NOMO-1 treated with dmso at 0.1 percent for 144 hours (cell line): Measurements from ENCODE around the gene ADAM11.

Experiments
- DNase-seq: peaks from one replicate; lab custom pipeline; 2025; ENCODE audit not compliant: unreplicated experiment; lab: John Stamatoyannopoulos, UW

The ADAM11 gene

DNA sequence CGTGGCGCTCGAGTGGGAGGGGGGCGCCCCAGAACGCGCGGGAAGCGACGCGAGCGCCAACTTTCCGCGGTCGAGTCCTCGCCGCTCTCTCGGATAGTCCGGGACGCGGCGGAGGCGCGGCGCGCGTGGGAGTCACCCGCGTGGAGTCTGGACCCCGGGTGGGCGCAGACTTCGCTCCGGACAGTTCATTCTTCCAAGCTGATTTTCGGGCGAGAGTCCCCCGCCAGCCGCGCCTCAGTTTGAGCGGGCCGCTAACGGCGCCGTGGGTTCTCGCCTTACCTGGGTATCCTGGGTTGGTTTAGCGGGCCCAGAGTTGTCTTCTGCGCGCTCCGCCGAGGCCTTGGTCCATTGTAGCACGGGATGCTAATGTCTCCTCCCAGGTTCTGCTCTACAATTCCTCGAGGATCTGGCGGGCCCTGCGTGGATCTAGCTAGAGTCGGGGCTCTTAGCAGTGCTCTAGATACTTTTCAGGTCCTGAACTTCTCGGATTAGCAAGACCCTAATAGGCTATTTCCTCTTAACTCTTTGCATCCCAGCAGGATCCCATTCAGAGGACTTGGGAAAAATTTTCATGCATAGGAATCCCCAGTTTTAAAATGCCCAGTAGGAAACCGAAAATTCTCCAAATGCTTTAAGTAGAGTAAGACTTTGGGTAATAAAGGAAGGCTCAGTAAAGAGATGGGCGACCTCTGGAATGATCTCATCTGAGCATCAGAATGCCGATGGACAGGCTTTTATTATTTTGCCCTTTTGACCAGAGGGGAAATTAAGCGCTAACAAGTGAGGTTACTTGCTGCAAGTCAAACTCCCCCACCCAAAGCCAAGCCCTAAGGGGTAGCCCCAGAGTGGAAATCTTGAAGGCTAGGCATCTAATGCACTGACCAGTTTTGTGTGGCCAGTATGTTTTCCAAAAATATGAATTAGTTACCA, 71.8 kb downstream of the ADAM11 start:
- no peak for DNase-seq

- no peak for DNase-seq
Observed at GRCh38 chr17:44831371-44831770, 72.6 kb downstream of the ADAM11 start.
